Ascending aorta (tissue), 2 donors: Measurements from ENCODE around the gene NTN5. TPM values are rescaled to one million over a fixed set of nuclear protein-coding genes. Genes with fewer than 3 reads are reported as not detected.

Experiments
- DNase-seq, 2 donors: peaks; one replicate each; pipeline ENCODE4 v3.0.0-alpha.2; 2019; ENCODE audit warnings: low spot score in 2 of 2
- H3K27ac ChIP-seq, 2 donors: fragments of 200-600 bp; sonication (generic); one replicate each; pipeline ENCODE4 v1.5.1; 2016 to 2017; ENCODE audit warnings: mild to moderate bottlenecking in 1 of 2
- H3K27me3 ChIP-seq: fragments of 200-600 bp; sonication (generic); one replicate; pipeline ENCODE4 v1.5.1; 2017
- H3K36me3 ChIP-seq, 2 donors: fragments of 200-600 bp; sonication (generic); one replicate each; pipeline ENCODE4 v1.5.1; 2016
- H3K4me1 ChIP-seq, 2 donors: fragments of 200-600 bp; sonication (generic); one replicate each; pipeline ENCODE4 v1.5.1; 2016 to 2017; ENCODE audit warnings: mild to moderate bottlenecking in 1 of 2
- H3K4me3 ChIP-seq, 2 donors: fragments of 200-600 bp; sonication (generic); one replicate each; pipeline ENCODE4 v1.5.1; 2016 to 2017; ENCODE audit warnings: mild to moderate bottlenecking in 1 of 2
- H3K9me3 ChIP-seq, 2 donors: fragments of 200-600 bp; sonication (generic); one replicate each; pipeline ENCODE4 v1.5.1; 2016
- CTCF ChIP-seq, 3 experiments: fragments of 200-600 bp in 2 of 3; fragments of 450-650 bp in 1 of 3; sonication (generic) in 2 of 3; IDR thresholded peaks; one replicate each; pipeline ENCODE4 v1.5.1; 2016 to 2019; ENCODE audit warnings: antibody characterized with exemption in 3 of 3, mild to moderate bottlenecking in 1 of 3, moderate library complexity in 1 of 3
- intact Hi-C: fragments of 100-400 bp; cut with DNase I; formaldehyde crosslinking; loops from one replicate; pipeline ENCODE4 v1.15.1; 2023
- total RNA-seq: library from RNA; depleted of rRNA; stranded (reverse); fragments of >200 nt; gene quantifications from one replicate; pipeline ENCODE4 v1.1.0, GENCODE V29; 2016

NTN5 gene
- total RNA-seq, 1 donor from 2014 or later, result not detected

DNA sequence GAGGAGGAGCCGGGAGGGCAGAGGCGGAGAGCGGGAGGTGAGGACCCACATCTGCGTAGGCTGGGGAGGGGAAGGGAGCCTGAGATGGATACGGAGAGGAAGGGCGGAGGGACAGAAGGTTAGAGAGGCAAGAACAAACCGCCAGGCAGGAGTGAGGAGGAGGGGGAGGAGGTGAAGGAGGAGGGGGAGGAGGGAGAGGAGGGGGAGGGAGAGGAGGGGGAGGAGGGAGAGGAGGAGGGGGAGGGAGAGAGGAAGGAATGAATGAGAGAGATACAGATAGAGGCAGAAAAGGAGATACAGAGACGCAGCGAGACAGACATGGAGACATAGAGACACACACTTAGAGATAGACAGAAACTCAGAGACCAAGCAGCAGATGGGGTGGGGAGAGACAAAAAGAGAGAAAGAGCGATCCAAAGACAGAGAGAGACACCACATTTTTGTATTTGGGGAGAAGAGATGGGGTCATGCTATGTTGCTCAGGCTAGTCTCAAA, 26.0 kb downstream of the NTN5 start:
- peak overlapping the region; percentile 55 to 76 for H3K4me3 ChIP-seq
- DNase-seq, result no peak
- intact Hi-C loops, result loop anchor here (1.0 to 10.0 kb wide), 5 partner anchors 29 to 190 kb away; partner anchors contain the start of gene HSD17B14
- H3K27me3 ChIP-seq, result no peaks in the 10 kb centered on the region
- peaks cover 0 to 21% of the 10 kb centered on the region in 2 donors for H3K4me1 ChIP-seq
- no peaks in the 10 kb centered on the region for H3K36me3 ChIP-seq
- TF ChIP-seq CTCF (IDR thresholded peaks at IDR 0.05), result no peak
- no peaks in the 10 kb centered on the region for H3K9me3 ChIP-seq
- peak overlapping the region; percentile 82 to 95 for H3K27ac ChIP-seq

GRCh38 chr19:48646001-48646721, 26.7 kb downstream of the NTN5 start, which contains the start of gene CA11:
Gene CA11, minus strand, starts transcription at chr19:48646187. Its CDS starts 555 bp downstream, at chr19:48645632.
- Histone ChIP-seq H3K4me1 (peaks cover 0 to 21% of the 10 kb centered on the region in 2 donors), H3K27ac (peak within 1 kb of the TSS; percentile 82 to 95), H3K4me3 (peak within 1 kb of the TSS; percentile 55 to 76), H3K36me3 (no peaks in the 10 kb centered on the region), H3K27me3 (no peaks in the 10 kb centered on the region), H3K9me3 (no peaks in the 10 kb centered on the region)
- peak; percentile 58 to 94 for DNase-seq
- intact Hi-C loops, result loop anchor here (1.0 to 10.0 kb wide), 5 partner anchors 29 to 191 kb away; partner anchors contain the start of gene HSD17B14
- peak; percentile 91 to 98 (median 96) for TF ChIP-seq CTCF (IDR thresholded peaks at IDR 0.05)

DNA sequence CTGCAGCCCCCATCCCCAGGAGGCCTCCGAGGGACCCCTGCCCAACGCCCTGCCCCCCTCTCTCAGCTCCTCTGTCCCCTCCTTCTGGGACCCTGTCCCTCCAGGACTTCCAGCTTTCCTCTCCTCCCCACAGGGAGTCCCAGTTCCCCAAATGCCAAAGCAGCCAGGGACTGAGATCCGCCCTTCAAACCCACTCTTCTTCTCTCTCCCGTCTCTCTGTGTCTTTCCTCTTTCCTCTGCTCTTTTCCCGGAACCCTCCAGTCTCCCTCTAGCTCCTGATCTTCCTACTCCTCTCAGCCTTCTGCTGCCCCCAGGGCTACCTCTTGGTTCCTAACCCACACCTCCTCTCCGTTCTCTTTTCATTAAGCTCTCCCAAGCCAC, 27.2 kb downstream of the NTN5 start:
- no peak for DNase-seq
- H3K36me3 ChIP-seq, result no peaks in the 10 kb centered on the region
- H3K4me1 ChIP-seq, result peaks cover 0 to 21% of the 10 kb centered on the region in 2 donors
- no peaks in the 10 kb centered on the region for H3K27me3 ChIP-seq
- H3K4me3 ChIP-seq, result peak overlapping the region; percentile 55 to 76
- peak overlapping the region; percentile 82 to 95 for H3K27ac ChIP-seq
- no peak for TF ChIP-seq CTCF (IDR thresholded peaks at IDR 0.05)
- H3K9me3 ChIP-seq, result no peaks in the 10 kb centered on the region
- intact Hi-C loops, result loop anchor here (5.0 to 10.0 kb wide), 2 partner anchors 92 to 139 kb away; no protein-coding TSS in a partner anchor

- peak overlapping the region; percentile 82 to 95 for H3K27ac ChIP-seq
- peaks cover 0 to 21% of the 10 kb centered on the region in 2 donors for H3K4me1 ChIP-seq
Observed at GRCh38 chr19:48644839-48645619, 27.8 kb downstream of the NTN5 start.

More at GRCh38 chr19:48644839-48645619, 27.8 kb downstream of the NTN5 start:
- TF ChIP-seq CTCF (IDR thresholded peaks at IDR 0.05), result no peak
- peak in 1 of 2 donors; percentile 91 for DNase-seq
- H3K27me3 ChIP-seq, result no peaks in the 10 kb centered on the region
- H3K9me3 ChIP-seq, result no peaks in the 10 kb centered on the region
- H3K4me3 ChIP-seq, result peak overlapping the region; percentile 55 to 76
- intact Hi-C loops, result loop anchor here (5.0 to 10.0 kb wide), 2 partner anchors 92 to 140 kb away; no protein-coding TSS in a partner anchor
- no peaks in the 10 kb centered on the region for H3K36me3 ChIP-seq
